ENCODE measurements around the gene HADHA. TPM values are rescaled to one million over a fixed set of nuclear protein-coding genes. Genes with fewer than 3 reads are reported as not detected.

The HADHA gene
- total RNA-seq, 1 donor from 2014 or later: 118 TPM

- H3K27me3 ChIP-seq: no peaks in the 10 kb centered on the region
- DNase-seq (no peak), ATAC-seq (no peak)
- H3K36me3 ChIP-seq: peaks cover 80% of the 10 kb centered on the region
- intact Hi-C loops (cut with DNase I): no loop called here
- H3K27ac ChIP-seq: no peak overlapping the region
- no peak for TF ChIP-seq CTCF (IDR thresholded peaks at IDR 0.05)
- no peaks in the 10 kb centered on the region for H3K9me3 ChIP-seq
- no peaks in the 10 kb centered on the region for H3K4me1 ChIP-seq
- no peak overlapping the region for H3K4me3 ChIP-seq
Observed at GRCh38 chr2:26217720-26218119, 26.7 kb downstream of the HADHA start.

DNA sequence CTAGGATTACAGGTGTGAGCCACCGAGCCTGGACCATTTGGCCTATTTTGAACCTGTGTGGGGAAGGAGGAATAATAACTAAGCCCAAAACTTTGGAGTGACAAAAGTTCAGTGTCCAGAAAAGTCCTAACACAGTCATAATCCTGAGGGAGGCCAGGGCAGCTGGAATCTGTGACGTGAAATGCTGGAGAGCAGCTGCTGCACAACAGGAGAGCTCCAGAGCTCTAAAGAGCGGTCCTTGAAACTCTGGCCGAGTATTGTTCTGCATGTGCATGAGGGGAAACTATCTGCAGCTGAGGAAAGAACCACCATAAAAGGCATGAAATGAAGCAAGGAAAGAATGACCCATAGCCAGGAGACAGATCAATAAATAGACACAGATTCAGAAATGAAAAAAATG is 27.8 kb downstream of the HADHA start:
- H3K27ac ChIP-seq: no peak overlapping the region
- no peaks in the 10 kb centered on the region for H3K9me3 ChIP-seq
- no peak overlapping the region for H3K4me3 ChIP-seq
- DNase-seq: no peak
- peaks cover 86% of the 10 kb centered on the region for H3K36me3 ChIP-seq
- intact Hi-C loops (cut with DNase I): no loop called here
- H3K27me3 ChIP-seq: no peaks in the 10 kb centered on the region
- ATAC-seq: no peak
- H3K4me1 ChIP-seq: no peaks in the 10 kb centered on the region
- TF ChIP-seq CTCF (IDR thresholded peaks at IDR 0.05): no peak

- H3K27me3 ChIP-seq: no peaks in the 10 kb centered on the region
- TF ChIP-seq CTCF (IDR thresholded peaks at IDR 0.05): no peak
- peaks cover 90% of the 10 kb centered on the region for H3K36me3 ChIP-seq
- no peak for ATAC-seq
- H3K4me1 ChIP-seq: no peaks in the 10 kb centered on the region
- intact Hi-C loops (cut with DNase I): no loop called here
- H3K9me3 ChIP-seq: no peaks in the 10 kb centered on the region
- no peak overlapping the region for H3K27ac ChIP-seq
- H3K4me3 ChIP-seq: no peak overlapping the region
- no peak for DNase-seq
Observed at GRCh38 chr2:26215833-26216232, 28.6 kb downstream of the HADHA start.

- TF ChIP-seq CTCF (IDR thresholded peaks at IDR 0.05): no peak
- Histone ChIP-seq H3K4me1 (no peaks in the 10 kb centered on the region), H3K9me3 (no peaks in the 10 kb centered on the region), H3K4me3 (no peak overlapping the region), H3K36me3 (peaks cover 92% of the 10 kb centered on the region), H3K27me3 (no peaks in the 10 kb centered on the region), H3K27ac (no peak overlapping the region)
- ATAC-seq: no peak
- DNase-seq: no peak
- intact Hi-C loops (cut with DNase I): no loop called here
Observed at GRCh38 chr2:26214759-26215158, 29.7 kb downstream of the HADHA start.

DNA sequence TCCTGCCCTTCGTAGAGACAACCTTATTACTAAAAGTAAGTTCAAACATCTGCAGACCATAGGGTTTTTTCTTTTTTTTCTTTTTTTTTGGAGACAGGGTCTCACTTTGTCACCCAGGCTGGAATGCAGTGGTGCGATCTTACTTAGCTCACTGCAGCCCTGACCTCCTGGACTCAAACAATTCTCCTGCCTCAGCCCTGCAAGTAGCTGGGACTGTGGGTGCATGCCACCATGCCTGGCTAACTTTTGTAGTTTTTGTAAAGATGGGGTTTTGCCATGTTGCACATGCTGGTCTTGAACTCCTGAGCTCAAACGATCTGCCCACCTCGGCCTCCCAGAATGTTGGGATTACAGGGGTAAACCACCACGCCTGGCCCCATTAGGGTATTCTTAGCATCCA is 32.4 kb downstream of the HADHA start:
- H3K27ac ChIP-seq: no peak overlapping the region
- no peak for DNase-seq
- no peaks in the 10 kb centered on the region for H3K4me1 ChIP-seq
- peaks cover 95% of the 10 kb centered on the region for H3K36me3 ChIP-seq
- no peak for TF ChIP-seq CTCF (IDR thresholded peaks at IDR 0.05)
- ATAC-seq: no peak
- H3K4me3 ChIP-seq: no peak overlapping the region
- intact Hi-C loops (cut with DNase I): no loop called here
- H3K9me3 ChIP-seq: no peaks in the 10 kb centered on the region
- no peaks in the 10 kb centered on the region for H3K27me3 ChIP-seq

DNA sequence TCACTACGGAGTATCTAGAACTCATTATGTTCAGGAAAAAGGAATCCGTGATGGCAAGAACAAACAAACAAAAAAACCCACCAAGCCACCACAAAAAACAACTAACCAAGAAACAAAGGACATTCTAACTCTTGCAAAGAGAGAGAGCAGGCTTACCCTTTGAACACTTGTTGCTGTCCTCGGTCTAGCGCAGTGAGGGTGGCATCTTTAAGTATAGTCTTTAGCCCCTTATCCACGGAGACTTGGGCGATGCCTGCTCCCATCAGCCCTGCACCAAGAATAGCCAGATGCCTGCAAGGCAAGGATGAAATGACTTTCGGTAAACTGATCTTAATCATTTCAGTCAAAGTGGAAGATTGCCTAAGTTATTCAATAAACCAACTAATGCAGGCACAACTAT is 40.5 kb downstream of the HADHA start:
- TF ChIP-seq CTCF (IDR thresholded peaks at IDR 0.05): no peak
- H3K36me3 ChIP-seq: peaks cover 92% of the 10 kb centered on the region
- H3K4me1 ChIP-seq: no peaks in the 10 kb centered on the region
- H3K27ac ChIP-seq: no peak overlapping the region
- no peaks in the 10 kb centered on the region for H3K9me3 ChIP-seq
- H3K4me3 ChIP-seq: no peak overlapping the region
- intact Hi-C loops (cut with DNase I): no loop called here
- no peak for DNase-seq
- no peak for ATAC-seq
- H3K27me3 ChIP-seq: no peaks in the 10 kb centered on the region

Data from upper lobe of right lung (tissue), 1 donor.